NCI-H524 treated with DMSO at 0.1 percent for 48 hours (cell line): ENCODE measurements around the gene ZSCAN21.
A peak's percentile ranks its signal among the peaks of the same experiment; 100 is the strongest.

ENCODE experiments used
- DNase-seq: peaks from one replicate; lab custom pipeline; 2025; lab: John Stamatoyannopoulos, UW

ZSCAN21 gene

GRCh38 chr7:100027197-100027596 is 22.4 kb upstream of the ZSCAN21 start:
- DNase-seq = no peak

GRCh38 chr7:100029596-100029995 is 20.0 kb upstream of the ZSCAN21 start:
- no peak for DNase-seq

- DNase-seq = no peak
These were observed 16.0 kb upstream of the ZSCAN21 start for GRCh38 chr7:100033526-100033925.

- no peak for DNase-seq
These were observed 14.6 kb upstream of the ZSCAN21 start for GRCh38 chr7:100034871-100035510.

- DNase-seq = no peak
These were observed 13.7 kb upstream of the ZSCAN21 start for GRCh38 chr7:100035876-100036275.

GRCh38 chr7:100038326-100038725 is 11.2 kb upstream of the ZSCAN21 start:
- no peak for DNase-seq

GRCh38 chr7:100040575-100040974 is 9.0 kb upstream of the ZSCAN21 start:
- DNase-seq = no peak

- DNase-seq = no peak
These were observed 4.9 kb upstream of the ZSCAN21 start for GRCh38 chr7:100044718-100045117.

- no peak for DNase-seq
These were observed 894 bp upstream of the ZSCAN21 start for GRCh38 chr7:100048680-100049079.

- no peak for DNase-seq
These were observed 2.0 kb downstream of the ZSCAN21 start for GRCh38 chr7:100051611-100052010.

GRCh38 chr7:100053215-100053614 is 3.6 kb downstream of the ZSCAN21 start:
- DNase-seq = peak; percentile 42

- no peak for DNase-seq
These were observed 7.4 kb downstream of the ZSCAN21 start for GRCh38 chr7:100057006-100057405.

- DNase-seq = no peak
These were observed 9.7 kb downstream of the ZSCAN21 start for GRCh38 chr7:100059251-100059739.

- no peak for DNase-seq
These were observed 12.1 kb downstream of the ZSCAN21 start for GRCh38 chr7:100061518-100062193.

- no peak for DNase-seq
These were observed 13.8 kb downstream of the ZSCAN21 start for GRCh38 chr7:100063376-100063775.

GRCh38 chr7:100064162-100064561 is 14.6 kb downstream of the ZSCAN21 start:
- DNase-seq = no peak

- no peak for DNase-seq
These were observed 16.0 kb downstream of the ZSCAN21 start for GRCh38 chr7:100065452-100066186.

GRCh38 chr7:100066953-100067352 is 17.4 kb downstream of the ZSCAN21 start:
- no peak for DNase-seq

GRCh38 chr7:100069991-100070390 is 20.4 kb downstream of the ZSCAN21 start:
- DNase-seq = no peak

- no peak for DNase-seq
These were observed 21.6 kb downstream of the ZSCAN21 start for GRCh38 chr7:100071018-100071723.

GRCh38 chr7:100072462-100072861 is 22.9 kb downstream of the ZSCAN21 start:
- DNase-seq = no peak

GRCh38 chr7:100074841-100075240 is 25.3 kb downstream of the ZSCAN21 start:
- no peak for DNase-seq
